B cell (primary cell): Measurements from ENCODE around the gene FERMT3. TPM values are rescaled to one million over a fixed set of nuclear protein-coding genes. Genes with fewer than 3 reads are reported as not detected.

ENCODE experiments used
- ATAC-seq: fragments of 200-7000 bp; cut with Tn5 transposase; one replicate; pipeline ENCODE4 v1.10.0; 2021; ENCODE audit warnings: low read depth, mild to moderate bottlenecking, moderate number of reproducible peaks, moderate library complexity
- CTCF ChIA-PET: fragments of 350-600 bp; sonication (Branson Sonifier 250); formaldehyde crosslinking; loops from one replicate; lab custom pipeline; 2021; ENCODE audit warnings: antibody characterized with exemption, inconsistent platforms; lab: Charles Lee
- POLR2A ChIA-PET: fragments of 350-600 bp; sonication (Branson Sonifier 250); formaldehyde crosslinking; loops from one replicate; lab custom pipeline; 2021; ENCODE audit warnings: antibody characterized with exemption; lab: Charles Lee
- DNase-seq: peaks from one replicate; pipeline ENCODE4 v3.0.0; 2013
- H2AFZ ChIP-seq: 2 replicates; pipeline ENCODE4 v1.6.1; 2012; ENCODE audit warnings: mild to moderate bottlenecking, low read depth, low read length; ENCODE audit not compliant: insufficient read depth, poor library complexity, severe bottlenecking
- H3K27ac ChIP-seq, 2 donors: 1 replicate in 1 of 2; 2 replicates in 1 of 2; pipeline ENCODE4 v1.5.1; 2012 to 2013; ENCODE audit warnings: low read length in 2 of 2, mild to moderate bottlenecking in 2 of 2, moderate library complexity in 1 of 2
- H3K27me3 ChIP-seq, 4 experiments: fragments of 200-600 bp in 1 of 4; sonication (generic) in 1 of 4; replicated peaks in 1 of 4; 1 replicate in 2 of 4; 2 replicates in 2 of 4; pipeline versions ENCODE4 v1.6.1 to v1.7.0; 2013 to 2016; ENCODE audit warnings: low read length in 3 of 4, mild to moderate bottlenecking in 2 of 4, mixed read lengths in 1 of 4, moderate library complexity in 1 of 4; ENCODE audit not compliant: insufficient read depth in 4 of 4, control insufficient read depth in 3 of 4; ENCODE audit errors: control extremely low read depth in 1 of 4
- H3K36me3 ChIP-seq, 2 experiments: replicated peaks in 1 of 2; 1 replicate in 1 of 2; 2 replicates in 1 of 2; pipeline versions ENCODE4 v1.6.1 to v1.7.1; 2013; ENCODE audit warnings: low read length in 1 of 2; ENCODE audit not compliant: insufficient read depth in 2 of 2, control insufficient read depth in 1 of 2; ENCODE audit errors: control extremely low read depth in 1 of 2, extremely low read depth in 1 of 2
- H3K4me1 ChIP-seq, 2 donors: fragments of 200-600 bp in 1 of 2; sonication (generic) in 1 of 2; 1 replicate in 1 of 2; 2 replicates in 1 of 2; pipeline versions ENCODE4 v1.5.1 to v1.6.1; 2013 to 2017; ENCODE audit warnings: low read length in 2 of 2; ENCODE audit not compliant: control insufficient read depth in 2 of 2, insufficient read depth in 2 of 2
- H3K4me2 ChIP-seq: replicated peaks from 2 replicates; pipeline ENCODE3; 2012; ENCODE audit warnings: mild to moderate bottlenecking, low read depth, low read length; ENCODE audit not compliant: poor library complexity, severe bottlenecking
- H3K4me3 ChIP-seq, 5 experiments: fragments of 200-600 bp in 1 of 5; sonication (generic) in 1 of 5; 1 replicate in 3 of 5; 2 replicates in 2 of 5; pipeline versions ENCODE4 v1.5.1 to v1.7.0; 2011 to 2016; ENCODE audit warnings: low read length in 4 of 5, mild to moderate bottlenecking in 4 of 5, low read depth in 2 of 5, control low read depth in 1 of 5, moderate library complexity in 1 of 5; ENCODE audit not compliant: insufficient read depth in 1 of 5; ENCODE audit errors: control extremely low read depth in 1 of 5, extremely low read depth in 1 of 5
- H3K79me2 ChIP-seq: fragments of 200-600 bp; sonication (generic); one replicate; pipeline ENCODE4 v1.6.0; 2016; ENCODE audit warnings: low read length; ENCODE audit not compliant: control insufficient read depth, insufficient read depth
- H3K9ac ChIP-seq: fragments of 200-600 bp; sonication (generic); 2 replicates; pipeline ENCODE4 v1.6.1; 2017; ENCODE audit warnings: mild to moderate bottlenecking, low read length, moderate library complexity
- H3K9me3 ChIP-seq, 3 donors: one replicate each; pipeline versions ENCODE4 v1.6.1 to v1.7.1; 2013; ENCODE audit warnings: low read length in 2 of 3; ENCODE audit not compliant: control insufficient read depth in 2 of 3, insufficient read depth in 1 of 3; ENCODE audit errors: control extremely low read depth in 1 of 3
- H4K20me1 ChIP-seq: 2 replicates; pipeline ENCODE4 v1.6.0; 2012; ENCODE audit warnings: mild to moderate bottlenecking, low read length; ENCODE audit not compliant: insufficient read depth, control insufficient read depth, poor library complexity, severe bottlenecking
- H3K27ac Mint-ChIP-seq: one replicate; pipeline ENCODE4 v1.8.0; 2021; ENCODE audit warnings: mixed read lengths
- H3K27me3 Mint-ChIP-seq: one replicate; pipeline ENCODE4 v1.8.0; 2021; ENCODE audit warnings: mixed read lengths
- H3K4me1 Mint-ChIP-seq: one replicate; pipeline ENCODE4 v1.8.0; 2021; ENCODE audit warnings: mixed read lengths
- H3K4me3 Mint-ChIP-seq: one replicate; pipeline ENCODE4 v1.8.0; 2021; ENCODE audit warnings: mixed read lengths
- H3K9me3 Mint-ChIP-seq: one replicate; pipeline ENCODE4 v1.8.0; 2022; ENCODE audit warnings: mixed read lengths; ENCODE audit not compliant: insufficient read depth
- CTCF ChIP-seq: fragments of 200-600 bp; IDR thresholded peaks from one replicate; pipeline ENCODE4 v1.8.0; 2022; ENCODE audit warnings: antibody characterized with exemption, mild to moderate bottlenecking
- EZH2 ChIP-seq: IDR thresholded peaks from 2 replicates; pipeline ENCODE4 v1.6.1; 2012; ENCODE audit warnings: borderline replicate concordance, low read depth, mild to moderate bottlenecking, moderate library complexity, low read length; ENCODE audit not compliant: insufficient read depth, poor library complexity, severe bottlenecking
- WGBS: methylation state at CpG from one replicate; pipeline ENCODE4 v1.1.5; 2013; ENCODE audit warnings: missing lambda C conversion rate; ENCODE audit not compliant: insufficient coverage; 5-methylcytosine and 5-hydroxymethylcytosine counted together
- intact Hi-C: fragments of 100-400 bp; cut with micrococcal nuclease; formaldehyde crosslinking; loops from one replicate; pipeline ENCODE4 v1.10.0; 2022
- polyA plus RNA-seq: library from polyadenylated mRNA; depleted of rRNA; stranded (reverse); fragments of >200 nt; gene quantifications from 2 replicates; pipeline ENCODE4 v1.2.3, GENCODE V29; 2012
- total RNA-seq, 2 donors: library from RNA; stranded (reverse); fragments of 120-200 nt in 1 of 2; gene quantifications; 1 replicate in 1 of 2; 2 replicates in 1 of 2; pipeline versions ENCODE4 v1.2.3 to v1.2.4, GENCODE V29; 2013 to 2022

Gene FERMT3
- total and polyA plus RNA-seq, 2 donors (not counting 1 experiment from before 2014, with no cell fraction given), result 96.2 to 170 TPM

- CTCF ChIA-PET, result interaction anchor here (1.0 to 5.2 kb wide), 8 partner anchors 8 to 78 kb away, joined by 3 to 70 read pairs (median 6); partner anchors contain the start of genes FERMT3 and STIP1
- no peaks in the 10 kb centered on the region for H3K27me3 ChIP-seq
- H3K4me1 ChIP-seq, result peaks cover 16 to 27% of the 10 kb centered on the region in 2 donors
- ATAC-seq (no peak), DNase-seq (no peak)
- intact Hi-C loops, result no loop called here
- Mint-ChIP-seq H3K4me3 (no peak overlapping the region), H3K9me3 (no peaks in the 10 kb centered on the region), H3K4me1 (peaks cover 25% of the 10 kb centered on the region), H3K27ac (no peak overlapping the region), H3K27me3 (no peaks in the 10 kb centered on the region)
- no peak overlapping the region for H2AFZ ChIP-seq
- no peak overlapping the region for H3K4me3 ChIP-seq
- no peaks in the 10 kb centered on the region for H3K9me3 ChIP-seq
- POLR2A ChIA-PET, result interaction anchor here (0.9 to 6.3 kb wide), 4 partner anchors 9 to 82 kb away, joined by 3 to 78 read pairs (median 4); partner anchors contain the start of gene FERMT3
- peaks cover 0 to 50% of the 10 kb centered on the region in 2 experiments for H3K36me3 ChIP-seq
- no peak overlapping the region for H3K9ac ChIP-seq
- TF ChIP-seq EZH2, result no peak
- TF ChIP-seq CTCF, result no peak
- no peak overlapping the region for H3K4me2 ChIP-seq
- WGBS, result 92% methylated on average over 21 of the region's 24 CpGs
- peaks cover 30% of the 10 kb centered on the region for H4K20me1 ChIP-seq
- H3K79me2 ChIP-seq, result peaks cover 37% of the 10 kb centered on the region
- no peak overlapping the region for H3K27ac ChIP-seq
Observed at GRCh38 chr11:64223001-64223651, 16.6 kb downstream of the FERMT3 start.
